ENCODE measurements around the gene COQ10A.
"Not testable (repeated sequence)": the region's sequence is repeated elsewhere in the genome, so short reads cannot be mapped to it uniquely, and the experiment has no call there.

Gene COQ10A

GRCh38 chr12:56243731-56244181, 23.0 kb upstream of the COQ10A start:
- no peak for DNase-seq (ENCODE audit: low read depth in 2 of 2)

GRCh38 chr12:56244494-56244893, 22.2 kb upstream of the COQ10A start:
- no peak for DNase-seq (ENCODE audit: low read depth in 2 of 2)

- no peak for DNase-seq (ENCODE audit: low read depth in 2 of 2)
Observed at GRCh38 chr12:56247923-56248322, 18.8 kb upstream of the COQ10A start.

- no peak for DNase-seq (ENCODE audit: low read depth in 2 of 2)
Observed at GRCh38 chr12:56248711-56249110, 18.0 kb upstream of the COQ10A start.

- no peak for DNase-seq (ENCODE audit: low read depth in 2 of 2)
Observed at GRCh38 chr12:56252649-56253048, 14.1 kb upstream of the COQ10A start.

- no peak for DNase-seq (ENCODE audit: low read depth in 2 of 2)
Observed at GRCh38 chr12:56253091-56253490, 13.7 kb upstream of the COQ10A start.

- no peak for DNase-seq (ENCODE audit: low read depth in 2 of 2)
Observed at GRCh38 chr12:56255671-56256070, 11.1 kb upstream of the COQ10A start.

GRCh38 chr12:56256326-56256960, 10.3 kb upstream of the COQ10A start:
- DNase-seq (ENCODE audit: low read depth in 2 of 2), result no peak

GRCh38 chr12:56257071-56257470, 9.7 kb upstream of the COQ10A start:
- no peak for DNase-seq (ENCODE audit: low read depth in 2 of 2)

- no peak for DNase-seq (ENCODE audit: low read depth in 2 of 2)
Observed at GRCh38 chr12:56257491-56258067, 9.2 kb upstream of the COQ10A start.

GRCh38 chr12:56258068-56258819, 8.5 kb upstream of the COQ10A start, which contains the start of gene ANKRD52:
Gene ANKRD52, minus strand, starts transcription at chr12:56258384. Its CDS starts 115 bp downstream, at chr12:56258269.
- peak; percentile 44 to 65 for DNase-seq (ENCODE audit: low read depth in 2 of 2)

- no peak for DNase-seq (ENCODE audit: low read depth in 2 of 2)
Observed at GRCh38 chr12:56258820-56259183, 7.9 kb upstream of the COQ10A start.

- DNase-seq (ENCODE audit: low read depth in 2 of 2), result no peak
Observed at GRCh38 chr12:56260380-56260779, 6.4 kb upstream of the COQ10A start.

GRCh38 chr12:56260921-56261320, 5.8 kb upstream of the COQ10A start:
- DNase-seq (ENCODE audit: low read depth in 2 of 2), result no peak

GRCh38 chr12:56261503-56262232, 5.1 kb upstream of the COQ10A start:
- no peak for DNase-seq (ENCODE audit: low read depth in 2 of 2)

GRCh38 chr12:56262955-56263354, 3.8 kb upstream of the COQ10A start:
- not testable (repeated sequence) for DNase-seq (ENCODE audit: low read depth in 2 of 2)

GRCh38 chr12:56266068-56266692, 562 bp upstream of the COQ10A start:
- not testable (repeated sequence) for DNase-seq (ENCODE audit: low read depth in 2 of 2)

GRCh38 chr12:56267443-56268071, 815 bp downstream of the COQ10A start:
- no peak for DNase-seq (ENCODE audit: low read depth in 2 of 2)

GRCh38 chr12:56271031-56271430, 4.3 kb downstream of the COQ10A start:
- no peak for DNase-seq (ENCODE audit: low read depth in 2 of 2)

GRCh38 chr12:56272468-56272867, 5.7 kb downstream of the COQ10A start:
- DNase-seq (ENCODE audit: low read depth in 2 of 2), result not testable (repeated sequence)

GRCh38 chr12:56274299-56274698, 7.6 kb downstream of the COQ10A start:
- DNase-seq (ENCODE audit: low read depth in 2 of 2), result no peak

All from stimulated activated CD8-positive, alpha-beta memory T cell treated with anti-CD3 and anti-CD28 coated beads, Interleukin-15, amount 100 ng/mL, for 4 hours (primary cell).